Type B pancreatic cell (in vitro differentiated cells): ENCODE measurements around the gene NUDT15. TPM values are rescaled to one million over a fixed set of nuclear protein-coding genes. Genes with fewer than 3 reads are reported as not detected.

Experiments
- DNase-seq: peaks from one replicate; pipeline ENCODE4 v3.0.0; 2021; ENCODE audit warnings: mixed read lengths; ENCODE audit not compliant: unreplicated experiment; ENCODE audit errors: extremely low spot score
- H3K27ac Mint-ChIP-seq: 2 replicates; pipeline ENCODE4 v1.8.0; 2021; ENCODE audit warnings: mild to moderate bottlenecking, mixed read lengths
- H3K27me3 Mint-ChIP-seq: 2 replicates; pipeline ENCODE4 v1.8.0; 2021; ENCODE audit warnings: mixed read lengths
- H3K36me3 Mint-ChIP-seq: 2 replicates; pipeline ENCODE4 v1.8.0; 2021; ENCODE audit warnings: mixed read lengths
- H3K4me1 Mint-ChIP-seq: one replicate; pipeline ENCODE4 v1.8.0; 2021; ENCODE audit warnings: mixed read lengths; ENCODE audit not compliant: unreplicated experiment
- H3K4me3 Mint-ChIP-seq: 2 replicates; pipeline ENCODE4 v1.8.0; 2021; ENCODE audit warnings: mild to moderate bottlenecking, mixed read lengths
- H3K9me3 Mint-ChIP-seq: 2 replicates; pipeline ENCODE4 v1.8.0; 2021; ENCODE audit warnings: mixed read lengths
- CTCF ChIP-seq: fragments of 200-600 bp; sonication (generic); conservative IDR thresholded peaks from 2 replicates; pipeline ENCODE4 v1.5.0; 2021; ENCODE audit warnings: antibody characterized with exemption, mild to moderate bottlenecking
- total RNA-seq: library from RNA; stranded (reverse); gene quantifications from 2 replicates; pipeline ENCODE4 v1.2.1, GENCODE V29; 2021; ENCODE audit warnings: low replicate concordance

The NUDT15 gene
- total RNA-seq, 1 donor from 2014 or later: 22.6 TPM

- Mint-ChIP-seq H3K36me3 (peaks cover 10% of the 10 kb centered on the region), H3K27ac (no peak overlapping the region), H3K27me3 (no peaks in the 10 kb centered on the region), H3K4me1 (no peaks in the 10 kb centered on the region), H3K9me3 (peaks cover 4% of the 10 kb centered on the region), H3K4me3 (no peak overlapping the region)
- TF ChIP-seq CTCF: no peak
- no peak for DNase-seq
Observed at GRCh38 chr13:48019796-48020195, 17.7 kb upstream of the NUDT15 start.

GRCh38 chr13:48028066-48028465 is 9.5 kb upstream of the NUDT15 start:
- H3K27me3 Mint-ChIP-seq: no peaks in the 10 kb centered on the region
- H3K9me3 Mint-ChIP-seq: no peaks in the 10 kb centered on the region
- DNase-seq: no peak
- no peak overlapping the region for H3K4me3 Mint-ChIP-seq
- H3K36me3 Mint-ChIP-seq: peaks cover 29% of the 10 kb centered on the region
- H3K4me1 Mint-ChIP-seq: no peaks in the 10 kb centered on the region
- H3K27ac Mint-ChIP-seq: no peak overlapping the region
- no peak for TF ChIP-seq CTCF

- H3K4me1 Mint-ChIP-seq: no peaks in the 10 kb centered on the region
Observed at GRCh38 chr13:48029859-48030258, 7.7 kb upstream of the NUDT15 start.

GRCh38 chr13:48038761-48039160 is 1.2 kb downstream of the NUDT15 start:
- no peak for TF ChIP-seq CTCF
- H3K27me3 Mint-ChIP-seq: no peaks in the 10 kb centered on the region
- H3K36me3 Mint-ChIP-seq: peaks cover 27% of the 10 kb centered on the region
- H3K4me3 Mint-ChIP-seq: peak overlapping the region; percentile 95
- H3K27ac Mint-ChIP-seq: peak overlapping the region; percentile 97
- no peak for DNase-seq
- H3K9me3 Mint-ChIP-seq: no peaks in the 10 kb centered on the region
- peaks cover 6% of the 10 kb centered on the region for H3K4me1 Mint-ChIP-seq

More at GRCh38 chr13:48029859-48030258, 7.7 kb upstream of the NUDT15 start:
- peaks cover 34% of the 10 kb centered on the region for H3K36me3 Mint-ChIP-seq
- no peak for TF ChIP-seq CTCF
- no peak overlapping the region for H3K4me3 Mint-ChIP-seq
- H3K27me3 Mint-ChIP-seq: no peaks in the 10 kb centered on the region
- DNase-seq: no peak
- H3K9me3 Mint-ChIP-seq: no peaks in the 10 kb centered on the region
- H3K27ac Mint-ChIP-seq: no peak overlapping the region

- Mint-ChIP-seq H3K4me3 (peak overlapping the region; percentile 66), H3K9me3 (no peaks in the 10 kb centered on the region), H3K4me1 (peaks cover 6% of the 10 kb centered on the region), H3K36me3 (peaks cover 19% of the 10 kb centered on the region), H3K27ac (peak overlapping the region; percentile 76), H3K27me3 (no peaks in the 10 kb centered on the region)
- no peak for TF ChIP-seq CTCF
- DNase-seq: no peak
Observed at GRCh38 chr13:48040049-48040448, 2.5 kb downstream of the NUDT15 start.

- Mint-ChIP-seq H3K4me3 (no peak overlapping the region), H3K27me3 (no peaks in the 10 kb centered on the region), H3K9me3 (no peaks in the 10 kb centered on the region), H3K36me3 (peaks cover 21% of the 10 kb centered on the region), H3K27ac (no peak overlapping the region), H3K4me1 (peaks cover 6% of the 10 kb centered on the region)
- no peak for DNase-seq
- no peak for TF ChIP-seq CTCF
Observed at GRCh38 chr13:48040896-48041295, 3.4 kb downstream of the NUDT15 start.
